Urothelium cell line (cell line): Measurements from ENCODE around the gene TCF3.

Source experiments
- DNase-seq: peaks from one replicate; pipeline ENCODE4 v3.0.0; 2011; ENCODE audit warnings: low spot score, mixed read lengths
- FAIRE-seq: peaks from 2 replicates; lab custom pipeline; 2011; peaks lifted over from hg19 to GRCh38; lab: Jason Lieb, UNC

TCF3 gene

GRCh38 chr19:1633269-1633826, 19.1 kb downstream of the TCF3 start:
- DNase-seq (no peak), FAIRE-seq (no peak)

DNA sequence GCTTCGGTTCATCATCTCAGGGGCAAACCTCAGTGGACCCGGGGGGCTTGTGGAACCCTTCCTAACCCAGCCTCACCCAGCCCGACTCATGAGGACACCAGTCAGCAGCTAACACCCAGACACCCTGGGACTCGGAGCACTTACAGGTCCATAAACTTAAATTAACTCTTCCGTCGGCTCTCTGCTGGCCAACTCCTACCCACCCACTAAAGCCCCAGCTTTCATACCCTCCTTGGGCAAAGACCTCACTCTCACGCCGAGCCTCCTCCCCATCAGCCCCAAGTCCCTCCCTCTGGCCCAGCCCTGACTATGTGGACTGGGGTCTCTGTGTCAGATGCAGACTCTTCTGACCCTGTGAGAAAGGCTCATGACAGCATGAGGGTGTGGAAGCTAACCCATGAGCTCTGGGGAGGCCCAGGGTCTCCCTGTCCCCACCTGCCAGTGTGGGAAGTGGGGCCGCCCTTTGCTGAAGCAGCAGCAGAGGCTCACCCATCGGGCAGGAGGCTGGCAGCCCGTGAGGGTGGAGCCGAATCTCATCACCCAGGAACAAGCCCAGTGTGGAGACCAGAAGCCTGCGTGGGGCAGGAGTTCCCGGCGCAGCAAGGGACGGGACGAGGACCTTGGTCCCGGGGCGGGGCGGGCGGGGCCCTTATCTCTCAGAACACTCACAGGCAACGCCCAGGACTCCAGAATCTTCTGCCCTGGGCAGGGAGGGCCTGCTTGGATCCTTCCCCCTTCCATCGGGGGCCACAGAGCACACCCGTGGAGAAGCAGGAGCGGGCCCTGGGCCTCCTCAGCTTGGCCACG, 19.8 kb downstream of the TCF3 start:
- FAIRE-seq (no peak), DNase-seq (no peak)

- no peak for FAIRE-seq
These were observed 20.8 kb downstream of the TCF3 start for GRCh38 chr19:1631557-1632100.

GRCh38 chr19:1630811-1631210, 21.6 kb downstream of the TCF3 start:
- FAIRE-seq (no peak), DNase-seq (no peak)

More at GRCh38 chr19:1631557-1632100, 20.8 kb downstream of the TCF3 start:
- no peak for DNase-seq

DNA sequence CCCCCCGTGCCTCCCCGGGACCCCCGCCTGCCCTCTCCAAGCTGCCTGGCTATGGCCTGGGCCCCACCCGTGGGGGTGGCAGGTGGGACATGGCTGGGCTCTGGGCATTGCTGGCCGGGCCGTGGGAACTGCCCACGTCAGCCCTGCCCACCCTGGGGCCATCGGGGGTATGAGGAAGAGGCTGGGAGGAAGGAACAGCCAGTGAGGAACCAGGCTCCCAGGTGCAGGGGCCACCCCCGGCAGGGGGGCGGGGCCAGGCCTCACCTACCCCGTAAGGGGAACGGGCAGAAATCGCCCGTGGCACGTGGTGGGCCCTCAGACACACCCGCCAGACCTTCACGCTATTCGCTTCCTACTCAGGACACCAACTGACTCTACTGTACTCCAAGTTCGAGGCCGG, 22.4 kb downstream of the TCF3 start:
- DNase-seq (no peak), FAIRE-seq (no peak)

DNA sequence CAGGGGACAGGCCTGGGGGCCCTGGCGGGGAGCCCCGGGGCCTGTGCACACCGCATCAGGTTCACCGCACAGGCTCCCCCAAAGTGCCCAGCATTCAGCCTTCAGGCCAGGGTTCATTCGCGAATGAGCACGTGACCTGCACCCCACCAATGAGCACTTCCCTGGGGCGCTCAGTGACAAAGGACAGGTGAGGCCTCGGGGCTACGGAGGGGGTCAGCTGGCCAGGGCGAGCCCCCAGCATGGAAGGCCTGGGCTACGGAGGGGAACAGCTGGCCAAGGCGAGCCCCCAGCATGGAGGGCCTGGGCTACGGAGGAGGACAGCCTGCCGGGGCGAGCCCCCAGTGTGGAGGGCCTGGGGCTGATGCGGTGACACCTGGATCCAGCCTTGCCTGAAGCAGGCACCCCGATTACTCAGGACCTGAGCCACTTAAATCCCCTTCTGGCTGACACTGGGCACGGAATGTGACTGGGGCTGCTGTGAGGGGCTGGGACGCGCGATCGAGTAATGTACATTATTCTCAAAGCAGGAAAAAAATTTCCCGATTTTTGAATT, 23.1 kb downstream of the TCF3 start:
- DNase-seq (no peak), FAIRE-seq (no peak)

- FAIRE-seq: no peak
- DNase-seq: no peak
These were observed 25.2 kb downstream of the TCF3 start for GRCh38 chr19:1627194-1627593.

DNA sequence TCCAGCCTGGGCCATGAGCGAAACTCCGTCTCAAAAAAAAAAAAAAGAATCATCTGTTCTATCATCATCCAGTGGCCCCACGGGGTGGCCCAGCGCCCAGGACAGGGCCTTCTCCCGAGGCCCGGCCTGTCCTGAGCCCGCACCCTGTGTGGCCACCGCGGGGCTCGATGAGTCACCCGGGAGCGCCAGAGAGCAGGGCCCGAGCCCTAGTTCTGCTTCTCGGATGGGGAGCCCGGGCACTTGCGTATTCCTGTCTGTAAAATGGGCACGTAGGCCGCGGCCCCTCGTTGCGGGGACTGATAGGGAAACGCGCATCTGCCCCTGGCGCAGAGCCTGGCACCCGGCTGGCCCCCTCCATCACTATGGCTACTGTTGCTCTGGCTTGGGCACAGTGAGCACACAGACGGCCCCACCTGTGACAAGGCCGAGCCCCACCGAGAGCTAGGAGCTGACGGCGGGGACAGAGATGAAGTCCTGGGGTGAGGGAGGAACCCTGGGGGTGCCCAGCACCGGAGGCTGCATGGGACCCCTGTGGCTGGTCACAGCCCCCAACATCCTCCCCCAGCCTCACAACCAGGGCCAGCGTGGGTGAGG, 25.9 kb downstream of the TCF3 start:
- FAIRE-seq (no peak), DNase-seq (no peak)

DNA sequence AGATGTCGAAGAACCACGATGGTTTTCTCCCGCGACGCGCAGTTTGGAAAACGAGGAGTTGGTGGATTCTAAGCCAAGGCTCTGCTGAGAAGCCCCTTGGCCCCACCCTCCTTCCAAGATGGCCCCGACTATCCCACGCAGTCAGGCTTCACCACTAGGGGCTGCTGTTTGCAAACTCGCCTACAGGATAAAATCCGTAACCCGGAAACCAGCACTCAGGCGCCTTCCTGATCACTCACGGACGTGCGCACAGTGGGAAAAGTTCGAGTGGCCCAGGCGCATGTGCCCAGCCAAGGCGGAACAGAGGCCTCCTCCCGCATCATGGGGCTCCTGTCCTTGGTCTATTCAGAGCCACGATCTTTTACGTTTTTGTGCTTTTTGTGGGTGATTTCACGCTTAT, 28.0 kb downstream of the TCF3 start:
- FAIRE-seq: no peak
- peak; percentile 35 for DNase-seq

GRCh38 chr19:1622541-1622940, 29.9 kb downstream of the TCF3 start:
- DNase-seq: no peak
- no peak for FAIRE-seq

DNA sequence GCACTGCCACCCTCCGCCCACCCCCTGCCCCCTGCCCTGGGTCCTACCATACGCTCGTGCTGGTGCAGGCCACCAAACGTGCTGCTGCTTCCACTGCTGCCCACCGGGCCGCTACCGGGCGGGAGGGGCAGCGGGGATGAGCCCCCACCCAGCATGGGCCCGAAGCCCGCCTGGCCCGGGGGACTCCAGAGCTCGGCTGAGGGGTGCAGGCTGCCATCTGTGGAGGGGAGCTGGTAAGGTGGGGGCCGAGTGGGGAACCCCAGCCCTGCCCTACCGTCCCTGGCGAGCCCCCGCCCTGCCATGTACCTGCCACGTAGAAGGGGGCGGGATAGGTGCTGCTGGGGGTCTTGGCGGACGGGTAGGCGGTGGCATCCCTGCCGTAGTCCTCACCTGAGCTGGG, 30.4 kb downstream of the TCF3 start:
- FAIRE-seq (no peak), DNase-seq (no peak)

DNA sequence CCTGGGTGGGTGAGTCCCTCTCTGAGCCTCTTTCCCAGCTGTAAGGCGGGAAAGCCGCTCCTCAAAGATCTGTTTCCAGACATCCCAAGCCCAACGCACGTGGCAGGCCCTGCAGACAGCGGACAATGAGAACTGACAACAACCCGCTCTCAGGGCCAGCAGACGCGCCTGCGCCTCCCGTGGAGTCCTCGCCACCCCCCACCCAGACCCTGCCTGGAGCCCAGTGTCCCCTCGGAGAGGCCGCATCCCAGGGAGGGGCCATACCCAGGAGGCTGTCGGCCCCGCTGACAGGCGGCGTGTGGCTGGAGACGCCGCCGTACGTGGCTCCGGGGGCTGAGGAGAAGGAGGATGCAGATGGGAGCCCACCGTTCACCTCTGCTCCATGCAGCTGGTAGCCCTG, 30.8 kb downstream of the TCF3 start:
- FAIRE-seq: no peak

GRCh38 chr19:1621021-1621420, 31.4 kb downstream of the TCF3 start:
- FAIRE-seq: no peak
- DNase-seq: no peak

More for the DNA sequence above, 30.8 kb downstream of the TCF3 start:
- no peak for DNase-seq

GRCh38 chr19:1620502-1620901, 31.9 kb downstream of the TCF3 start:
- FAIRE-seq (no peak), DNase-seq (no peak)

GRCh38 chr19:1619703-1620102, 32.7 kb downstream of the TCF3 start:
- no peak for FAIRE-seq
- no peak for DNase-seq

DNA sequence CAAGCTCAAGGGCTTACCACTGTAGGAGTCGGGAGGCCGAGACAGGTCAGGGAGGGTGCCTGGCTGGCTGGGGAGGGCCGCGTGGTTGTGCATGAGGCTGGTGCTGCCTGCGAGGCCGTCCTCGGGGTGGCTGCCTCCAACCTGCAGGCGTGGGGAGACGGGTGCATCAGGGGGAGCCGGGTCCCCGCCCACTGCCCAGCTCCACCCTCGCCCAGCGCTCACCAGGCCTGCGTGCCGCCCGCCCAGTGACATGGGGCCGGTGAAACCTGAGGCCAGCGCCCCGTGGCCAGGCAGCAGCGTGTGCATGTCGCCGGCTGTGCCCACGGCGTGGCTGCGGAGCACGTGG, 33.3 kb downstream of the TCF3 start:
- no peak for FAIRE-seq
- no peak for DNase-seq

DNA sequence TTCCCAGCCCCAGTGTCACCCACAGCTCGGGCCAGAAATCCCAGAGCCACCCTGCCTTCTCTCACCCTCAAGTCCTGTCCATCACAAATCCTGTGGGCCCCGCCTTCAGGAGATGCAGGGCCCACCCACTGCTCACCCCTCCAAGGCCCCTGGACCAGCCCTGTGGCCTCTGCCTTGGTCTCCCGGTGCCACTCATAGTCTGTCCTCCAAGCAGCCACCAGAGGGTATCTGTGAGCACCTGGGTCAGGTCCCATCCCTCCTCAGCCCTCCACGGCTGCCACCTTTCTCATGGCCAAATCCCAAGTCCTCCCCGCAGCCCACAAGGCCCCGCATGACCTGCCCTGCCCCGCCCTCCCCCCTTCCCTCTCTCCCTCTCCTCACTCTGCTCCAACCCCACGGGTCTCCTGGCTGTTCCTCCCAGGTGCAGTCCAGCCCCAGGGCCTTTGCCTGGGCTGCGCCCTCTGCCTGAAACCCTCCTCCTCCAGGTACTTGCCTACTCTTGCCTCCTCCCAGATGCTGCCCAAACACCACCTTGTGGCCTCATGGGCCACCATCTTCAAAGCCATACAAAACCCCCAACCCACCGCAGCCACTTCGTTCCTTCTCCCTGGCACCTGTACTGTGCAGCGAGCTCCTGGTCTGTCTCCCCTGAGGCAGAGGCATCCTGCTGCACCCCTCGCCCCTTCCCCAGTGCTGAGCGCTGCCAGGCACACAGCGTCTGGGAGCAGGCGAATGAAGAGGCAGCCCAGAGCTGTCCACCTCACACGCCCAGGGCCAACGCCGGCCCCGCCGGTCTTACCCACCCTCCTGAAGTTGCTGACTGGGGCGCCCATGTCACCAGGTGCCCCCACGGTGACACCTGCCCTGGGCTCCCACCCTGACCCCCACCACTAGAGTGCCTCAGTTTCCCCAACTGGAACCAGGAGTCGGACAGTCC, 34.0 kb downstream of the TCF3 start:
- DNase-seq (peak; percentile 51), FAIRE-seq (no peak)

GRCh38 chr19:1616875-1617274, 35.5 kb downstream of the TCF3 start:
- no peak for DNase-seq
- FAIRE-seq: no peak

DNA sequence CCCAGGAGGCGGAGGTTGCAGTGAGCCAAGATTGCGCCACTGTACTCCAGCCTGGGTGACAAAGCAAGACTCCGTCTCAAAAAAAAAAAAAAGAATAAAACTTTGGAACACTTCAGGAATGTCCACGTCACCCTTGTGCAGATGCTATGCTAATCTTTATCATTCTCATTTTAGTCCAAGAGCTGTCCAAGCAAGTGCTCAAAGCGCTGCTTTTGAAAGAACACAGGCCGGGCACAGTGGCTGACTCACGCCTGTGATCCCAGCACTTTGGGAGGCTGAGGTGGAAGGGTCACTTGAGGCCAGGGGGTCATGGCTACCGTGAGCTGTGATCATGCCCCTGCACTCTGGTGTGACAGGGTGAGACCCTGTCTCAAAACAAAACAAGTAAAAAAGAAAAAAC, 36.0 kb downstream of the TCF3 start:
- DNase-seq (no peak), FAIRE-seq (no peak)

- FAIRE-seq (no peak), DNase-seq (no peak)
These were observed 37.2 kb downstream of the TCF3 start for GRCh38 chr19:1615156-1615765.
